GM19395 (cell line): ENCODE data around the gene ASAP3.
"Not testable (repeated sequence)": the region's sequence is repeated elsewhere in the genome, so short reads cannot be mapped to it uniquely, and the experiment has no call there.

Source experiments
- ATAC-seq: cut with Tn5 transposase; IDR thresholded peaks from one replicate; pipeline ENCODE4 v1.9.1; 2021; ENCODE audit warnings: mild to moderate bottlenecking, moderate library complexity; ENCODE audit not compliant: unreplicated experiment

ASAP3 gene

DNA sequence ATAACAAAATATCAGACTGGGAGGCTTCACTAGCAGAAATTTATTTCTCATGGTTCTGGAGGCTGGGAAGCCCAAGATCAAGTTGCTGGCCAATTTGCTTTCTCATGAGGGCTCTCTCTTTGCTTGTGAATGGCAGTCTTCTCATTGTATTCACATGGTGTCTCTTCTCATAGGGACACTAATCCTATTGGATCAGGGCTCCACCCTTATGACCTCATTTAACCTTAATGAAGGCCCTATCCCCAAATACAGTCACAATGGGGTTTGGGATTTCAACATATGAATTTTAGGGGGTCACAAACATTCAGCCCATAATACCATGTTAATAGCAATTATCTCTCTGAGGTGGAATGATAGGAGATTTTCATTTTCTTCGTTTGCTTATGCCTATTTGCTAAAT lies 84.8 kb downstream of the ASAP3 start:
- no peak for ATAC-seq

DNA sequence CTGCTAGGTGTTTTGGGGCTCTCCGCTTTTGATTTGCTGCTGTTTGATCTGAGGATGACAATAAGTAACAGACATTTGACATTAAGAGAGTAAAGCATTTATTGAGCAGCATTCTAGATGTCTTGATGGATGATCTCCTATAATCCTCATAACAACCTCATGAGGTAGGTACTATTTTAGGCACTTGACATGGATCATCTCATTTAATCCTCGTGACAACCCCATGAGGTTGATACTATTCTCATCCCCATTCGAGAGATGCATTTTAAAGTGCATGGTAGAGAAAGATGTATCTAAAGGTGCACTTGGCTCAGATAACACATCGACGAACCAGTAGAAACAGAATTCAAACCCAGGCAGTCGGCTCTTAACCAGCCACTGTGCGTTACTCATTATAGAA lies 86.1 kb downstream of the ASAP3 start:
- ATAC-seq: no peak

DNA sequence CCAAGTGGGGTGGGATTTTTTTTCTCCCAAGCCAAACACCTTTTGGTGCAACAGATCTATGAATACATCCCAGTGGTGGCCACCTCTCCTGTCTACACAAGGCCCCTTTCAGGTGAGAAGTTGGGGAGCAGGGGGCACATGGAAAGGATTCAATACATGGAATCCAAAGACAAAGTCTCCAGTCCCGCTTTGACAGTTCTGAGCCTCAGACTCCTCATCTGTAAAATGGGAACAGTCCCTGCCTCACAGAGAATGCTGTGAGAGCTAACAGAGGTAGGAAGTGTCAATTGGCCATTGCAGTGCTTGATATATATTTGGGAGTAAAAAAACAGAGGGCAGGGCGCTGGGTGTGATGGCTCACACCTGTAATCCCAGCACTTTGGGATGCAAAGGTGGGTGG lies 87.6 kb downstream of the ASAP3 start:
- no peak for ATAC-seq

DNA sequence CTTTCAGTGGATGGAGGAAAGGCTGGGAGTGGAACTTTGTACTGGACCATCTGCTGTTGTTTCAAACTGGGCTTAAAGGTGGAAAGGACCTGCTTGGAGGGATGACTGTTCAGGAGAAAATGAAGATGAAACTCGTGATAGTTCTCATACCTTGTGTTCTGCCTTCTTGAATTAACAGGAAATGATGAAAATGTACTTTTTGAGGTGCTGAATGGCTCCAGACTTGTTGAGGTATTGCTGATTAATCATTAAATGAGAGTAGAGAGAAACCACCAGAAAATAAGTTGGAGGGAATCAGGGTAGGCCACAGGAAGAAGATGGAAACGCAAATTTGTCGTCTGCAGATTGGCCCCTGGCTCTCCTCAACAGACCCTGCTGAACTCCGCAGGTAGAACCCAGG lies 88.1 kb downstream of the ASAP3 start:
- no peak for ATAC-seq

DNA sequence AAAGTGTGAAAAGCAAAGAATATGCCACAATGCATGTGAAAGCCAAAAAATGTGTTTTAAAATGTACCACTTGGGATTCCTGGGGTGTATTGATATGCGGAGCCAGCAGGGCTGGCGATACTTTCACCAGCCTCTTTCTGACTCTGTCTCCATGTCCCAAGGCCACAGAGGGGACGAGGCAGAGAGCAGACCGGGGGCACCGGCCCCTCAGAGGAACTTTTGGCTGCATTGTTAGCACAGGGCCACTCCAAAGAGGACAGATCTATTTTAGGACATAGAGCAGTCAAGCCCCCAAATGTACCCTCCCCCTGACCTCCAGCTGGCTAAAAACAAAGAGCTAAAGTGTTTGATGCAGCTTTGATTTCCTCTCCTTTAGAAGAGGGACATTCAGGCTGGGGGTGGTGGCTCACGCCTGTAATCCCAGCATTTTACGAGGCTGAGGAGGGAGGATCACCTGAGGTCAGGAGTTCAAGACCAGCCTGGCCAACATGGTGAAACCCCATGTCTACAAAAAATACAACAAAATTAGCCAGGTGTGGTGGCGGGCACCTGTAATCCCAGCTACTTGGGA lies 88.7 kb downstream of the ASAP3 start:
- no peak for ATAC-seq

DNA sequence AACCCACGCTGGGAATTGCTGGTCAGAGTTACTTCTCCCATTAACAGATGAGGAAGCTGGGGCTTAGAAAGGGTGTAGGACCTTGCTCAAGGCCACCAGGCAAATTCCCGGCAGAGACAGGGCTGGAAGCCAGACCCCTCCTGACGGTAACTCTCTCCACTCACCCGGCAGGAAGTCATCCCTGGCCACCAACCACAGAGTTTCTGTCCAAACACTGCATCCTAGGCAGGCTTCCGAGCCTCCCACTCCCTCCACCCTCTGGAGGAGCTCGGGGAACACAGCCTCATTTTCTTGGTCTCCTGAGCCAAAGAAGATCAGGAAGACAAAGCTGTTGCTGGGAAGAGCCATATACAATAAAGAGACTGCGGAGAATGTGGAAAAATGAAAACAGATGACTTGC lies 89.3 kb downstream of the ASAP3 start:
- no peak for ATAC-seq

DNA sequence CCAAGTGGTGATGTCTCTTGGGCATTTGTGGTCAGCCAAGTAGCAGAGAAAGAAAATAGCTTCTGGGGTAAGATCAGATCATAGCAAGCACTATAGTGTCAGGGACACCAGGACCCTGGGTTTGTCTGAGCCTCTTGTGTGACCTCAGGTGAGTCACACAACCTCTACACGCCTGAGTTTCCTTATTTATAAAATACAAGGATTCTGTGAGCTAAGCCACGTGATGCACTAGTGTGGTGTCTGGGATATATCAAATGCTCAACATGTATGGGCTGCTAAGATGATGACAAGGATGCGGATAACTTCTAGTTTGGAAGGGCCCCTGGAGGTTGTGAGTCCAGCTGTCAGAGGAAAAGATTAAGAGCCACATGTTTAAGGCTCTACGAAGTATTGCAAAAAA lies 89.8 kb downstream of the ASAP3 start:
- no peak for ATAC-seq

DNA sequence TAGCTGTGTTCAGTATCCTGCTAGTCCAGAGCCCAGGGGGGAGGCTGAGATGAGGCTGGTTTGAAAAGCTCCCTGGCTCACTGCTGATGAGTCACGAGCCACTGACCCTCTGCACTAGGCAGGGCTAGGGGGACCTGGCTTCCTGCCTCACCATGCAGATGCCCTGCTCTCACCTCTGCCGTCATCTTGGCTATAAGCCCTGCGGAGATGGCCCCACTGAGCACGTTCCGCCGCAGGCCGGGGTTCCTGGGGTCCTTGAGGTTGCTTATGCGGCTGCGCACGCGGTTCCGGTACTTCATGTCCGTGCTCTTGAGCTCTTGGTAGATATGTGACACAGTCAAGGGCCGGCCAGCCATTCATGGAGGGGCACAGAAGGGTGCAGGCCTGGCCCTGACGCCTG lies 90.3 kb downstream of the ASAP3 start:
- no peak for ATAC-seq

DNA sequence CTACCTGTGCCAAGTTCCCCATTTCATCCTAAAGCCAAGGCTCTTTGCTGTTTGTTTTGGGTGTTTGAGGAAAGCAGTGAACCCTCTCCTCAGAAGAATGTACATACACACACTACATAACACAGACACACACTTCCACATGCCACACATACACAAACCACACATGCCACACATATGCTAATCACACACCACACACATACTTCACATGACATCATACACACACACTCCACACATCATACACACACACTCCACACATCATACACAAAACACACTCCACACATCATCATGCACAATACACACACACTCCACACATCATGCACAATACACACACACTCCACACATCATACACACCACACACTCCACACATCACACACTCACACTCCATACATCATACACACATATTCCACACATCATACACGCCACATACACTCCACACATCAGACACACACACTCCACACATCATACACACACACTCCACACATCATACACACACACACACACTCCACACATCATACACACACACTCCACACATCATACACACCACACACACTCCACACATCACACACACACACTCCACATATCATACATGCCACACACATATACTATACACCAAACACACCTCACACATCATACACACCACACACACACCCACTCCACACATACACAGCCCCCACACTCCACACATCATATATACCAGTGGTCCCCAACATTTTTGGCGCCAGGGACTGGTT lies 91.7 kb downstream of the ASAP3 start:
- no peak for ATAC-seq

DNA sequence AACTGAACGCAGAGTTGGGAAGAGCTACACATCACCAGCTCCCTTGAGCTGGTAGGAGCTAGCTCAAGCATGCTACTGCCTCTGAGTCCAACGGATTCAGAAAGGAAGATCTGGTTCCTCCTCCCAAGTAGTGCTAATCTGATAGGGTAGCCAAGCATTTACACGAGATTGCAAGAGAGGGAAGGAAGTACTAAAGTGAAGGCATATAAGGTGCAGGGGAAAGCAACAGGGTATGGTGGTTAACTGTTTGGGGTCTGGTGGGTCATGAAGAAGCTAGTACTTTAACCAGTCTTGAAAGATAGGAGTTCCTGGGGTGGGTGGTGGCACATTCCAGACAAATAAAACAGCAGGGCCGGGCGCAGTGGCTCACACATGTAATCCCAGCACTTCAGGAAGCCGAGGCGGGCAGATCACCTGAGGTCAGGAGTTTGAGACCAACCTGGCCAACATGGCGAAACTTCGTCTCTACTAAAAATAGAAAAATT lies 94.1 kb downstream of the ASAP3 start:
- ATAC-seq: no peak

DNA sequence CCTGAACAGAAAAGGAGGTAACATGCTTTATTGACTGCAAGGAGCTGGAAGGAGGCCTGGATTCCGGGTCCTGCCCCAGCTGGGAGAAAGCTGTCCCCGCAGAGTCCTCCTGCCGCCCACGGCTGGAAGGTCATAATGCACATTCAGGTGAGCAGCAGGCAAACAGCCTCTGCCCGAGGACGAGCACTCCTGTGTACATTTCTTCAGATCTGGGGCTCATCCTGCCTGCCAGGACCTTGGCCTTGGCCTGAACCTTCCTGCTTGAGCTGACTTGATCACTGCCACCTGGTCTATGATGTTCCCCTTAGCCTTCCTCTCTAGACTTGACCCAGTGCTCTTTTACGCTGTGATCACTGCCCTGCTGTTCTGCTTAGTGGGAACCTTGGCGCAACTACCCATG lies 96.5 kb downstream of the ASAP3 start:
- ATAC-seq: no peak

DNA sequence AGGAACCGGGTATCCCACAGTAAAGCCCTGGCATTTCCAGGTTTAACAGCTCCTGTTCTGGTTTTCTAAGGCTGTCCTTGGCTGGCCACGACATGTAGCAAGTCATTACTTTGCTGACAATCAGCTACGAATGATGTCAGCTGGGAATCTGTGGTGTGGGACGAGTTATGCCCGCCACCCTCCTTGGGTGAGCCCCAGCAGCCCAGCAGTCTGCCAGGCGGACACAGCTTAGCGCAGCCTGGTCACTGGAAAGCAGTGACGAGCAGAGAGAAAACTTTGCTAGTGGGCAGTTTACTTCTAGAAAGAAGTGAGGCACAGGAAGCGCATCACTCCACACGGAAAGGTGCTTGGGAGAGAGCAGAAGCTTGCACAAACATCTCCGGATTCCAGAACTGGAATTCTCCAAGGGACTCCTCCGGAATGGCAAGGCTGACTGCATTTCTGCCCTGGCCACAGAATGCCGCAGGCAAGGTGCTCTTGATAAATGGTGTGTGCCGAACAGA lies 98.8 kb downstream of the ASAP3 start:
- ATAC-seq: no peak

DNA sequence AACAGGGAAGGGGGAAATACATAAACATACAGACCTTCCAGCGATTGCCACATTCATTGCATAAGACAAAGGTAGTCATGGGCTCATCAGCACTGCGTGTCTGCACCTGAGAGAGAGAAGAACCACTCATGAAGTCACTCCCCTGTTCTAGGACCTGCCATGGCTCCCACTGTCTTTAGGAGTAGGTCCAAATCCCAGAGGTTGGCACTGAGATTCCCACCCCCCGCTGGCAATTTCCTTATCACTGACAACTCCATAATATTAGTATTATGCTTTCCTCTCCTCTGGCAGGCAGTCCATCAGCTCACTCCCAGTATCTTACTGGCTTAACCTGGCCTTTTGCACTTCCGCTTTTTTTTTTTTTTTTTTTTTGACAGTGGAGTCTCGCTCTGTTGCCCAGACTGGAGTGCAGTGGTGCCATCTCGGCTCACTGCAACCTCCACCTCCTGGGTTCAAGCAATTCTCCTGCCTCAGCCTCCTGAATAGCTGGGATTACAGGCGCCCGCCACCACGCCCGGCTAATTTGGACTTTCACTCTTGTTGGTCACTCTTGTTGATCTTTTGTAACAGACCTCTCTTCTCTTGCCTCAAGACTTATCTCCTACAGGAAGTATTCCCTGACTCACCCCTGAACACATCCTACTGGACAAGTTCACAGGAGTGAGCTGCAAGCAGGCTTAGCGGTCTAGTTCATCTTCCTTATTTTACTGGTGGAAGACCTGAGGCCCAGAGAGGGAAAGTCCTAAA lies 99.5 kb downstream of the ASAP3 start:
- no peak for ATAC-seq

DNA sequence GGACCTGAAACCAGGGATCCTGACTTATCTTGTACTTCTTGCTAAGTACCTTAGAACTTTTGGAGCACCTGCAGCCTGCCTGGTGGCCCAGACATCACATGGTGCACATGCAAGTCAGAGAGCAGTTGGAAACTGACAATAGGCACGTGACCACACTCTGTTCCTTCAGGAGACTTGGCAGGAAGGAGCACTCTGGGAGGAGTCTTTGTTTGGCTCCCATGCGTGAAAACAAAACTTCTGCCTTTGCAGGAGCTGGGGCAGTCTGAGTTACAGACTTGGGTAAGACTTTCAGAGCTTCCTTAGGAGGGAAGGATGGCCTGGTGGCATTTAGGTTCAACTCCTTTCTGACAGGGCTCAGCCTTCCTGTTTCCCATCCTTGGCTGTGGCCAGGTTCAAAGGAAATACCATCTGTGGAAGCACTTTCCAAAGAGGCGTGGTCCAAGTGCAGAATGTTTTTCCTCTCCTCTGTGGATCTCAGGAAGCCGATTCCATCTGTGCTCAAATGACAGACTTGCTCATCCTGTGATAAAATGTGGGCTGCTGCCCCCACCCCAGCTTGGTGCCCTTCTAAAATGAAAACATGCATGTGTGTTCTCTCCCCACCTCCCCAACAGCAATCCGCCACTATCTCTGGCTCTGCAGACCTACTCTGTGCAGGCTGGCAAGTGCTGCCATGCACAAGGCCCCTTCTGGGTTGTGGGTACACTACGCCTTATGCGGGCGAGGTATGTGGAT lies 100.2 kb downstream of the ASAP3 start:
- ATAC-seq: no peak

DNA sequence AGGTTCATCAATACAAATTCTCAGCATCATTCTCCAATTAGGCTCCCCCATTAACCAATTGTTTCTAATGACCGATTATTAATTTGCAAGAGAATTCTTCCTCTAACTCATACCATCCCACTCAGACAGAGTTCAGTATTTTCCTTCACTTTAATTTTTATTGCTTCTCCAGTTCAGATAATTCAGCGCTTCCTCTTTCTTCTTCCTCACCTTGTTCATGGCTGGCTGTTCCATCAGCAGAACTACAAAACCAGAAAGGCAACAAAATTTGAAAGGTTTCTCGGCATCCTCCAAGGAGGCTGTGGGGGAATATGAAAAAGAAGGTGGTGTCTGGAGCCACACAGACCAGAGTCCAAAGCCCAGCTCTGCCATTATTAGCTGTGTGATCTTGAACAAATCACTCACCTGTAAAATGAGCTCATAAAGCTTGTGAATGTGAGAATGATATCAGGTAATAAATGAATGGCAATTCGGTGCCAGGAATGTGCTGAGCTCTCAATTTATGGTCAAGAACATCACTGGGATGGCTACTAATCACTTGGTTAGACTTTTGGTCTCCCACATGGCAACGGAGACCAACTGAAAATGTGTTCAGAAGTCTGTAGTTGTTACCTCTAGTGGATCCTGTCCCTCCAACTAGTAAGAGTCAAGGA lies 102.6 kb downstream of the ASAP3 start:
- ATAC-seq: no peak

DNA sequence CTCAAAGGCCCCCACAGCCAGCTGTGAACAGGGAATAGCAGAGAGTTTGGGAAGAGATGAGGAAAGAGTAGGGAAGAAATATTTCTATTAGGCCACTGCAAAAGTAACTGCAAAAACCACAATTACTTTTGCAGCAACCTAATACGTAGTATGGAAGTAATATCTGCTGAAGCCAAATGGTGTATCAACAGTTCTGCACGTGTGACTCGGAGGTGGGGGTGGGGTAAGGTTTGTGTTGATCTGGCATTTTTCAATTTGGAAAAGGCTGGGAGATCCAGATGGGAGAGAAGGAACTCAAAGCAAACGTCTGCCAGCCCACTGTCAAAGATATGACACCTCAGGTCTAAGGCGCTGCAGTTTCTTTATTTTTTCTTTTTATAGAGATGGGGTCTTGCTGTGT lies 103.3 kb downstream of the ASAP3 start:
- no peak for ATAC-seq

DNA sequence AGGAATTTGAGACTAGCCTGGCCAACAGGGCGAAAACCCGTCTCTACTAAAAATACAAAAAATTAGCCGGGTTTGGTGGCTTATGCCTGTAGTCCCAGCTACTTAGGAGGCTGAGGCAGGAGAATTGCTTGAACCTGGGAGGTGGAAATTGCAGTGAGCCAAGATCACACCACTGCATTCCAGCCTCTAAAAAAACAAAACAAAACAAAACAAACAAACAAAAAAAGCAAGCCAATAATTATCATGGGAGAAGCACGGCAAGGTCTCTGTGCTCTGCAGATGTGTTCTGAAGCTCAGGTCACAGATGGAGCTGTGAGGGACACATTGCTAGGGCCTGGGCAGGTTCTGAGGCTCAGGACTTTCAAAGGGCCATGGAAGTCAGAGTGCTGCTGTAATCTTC lies 103.7 kb downstream of the ASAP3 start:
- ATAC-seq: not testable (repeated sequence)
